ENCODE results near the gene NEURL1B. TPM values are rescaled to one million over a fixed set of nuclear protein-coding genes. Genes with fewer than 3 reads are reported as not detected.

NEURL1B gene
- total RNA-seq, 6 experiments from 2014 or later = 2.0 to 8.6 (median 7.1) TPM

- Mint-ChIP-seq H3K36me3 (ENCODE audit: low read depth) (no peaks in the 10 kb centered on the region), H3K9me3 (no peaks in the 10 kb centered on the region), H3K4me1 (ENCODE audit: low read depth) (no peaks in the 10 kb centered on the region), H3K27ac (no peak overlapping the region), H3K27me3 (ENCODE audit: insufficient read depth) (peaks cover 56% of the 10 kb centered on the region), H3K4me3 (no peak overlapping the region)
- DNase-seq = no peak
- no peak for TF ChIP-seq CTCF (IDR thresholded peaks at IDR 0.05)
Measured at GRCh38 chr5:172630986-172631385, 10.1 kb upstream of the NEURL1B start.

- no peak overlapping the region for H3K27ac Mint-ChIP-seq
- no peak overlapping the region for H3K4me3 Mint-ChIP-seq
- H3K9me3 Mint-ChIP-seq = no peaks in the 10 kb centered on the region
- peaks cover 52% of the 10 kb centered on the region for H3K27me3 Mint-ChIP-seq (ENCODE audit: insufficient read depth)
- no peak for TF ChIP-seq CTCF (IDR thresholded peaks at IDR 0.05)
- no peaks in the 10 kb centered on the region for H3K4me1 Mint-ChIP-seq (ENCODE audit: low read depth)
- H3K36me3 Mint-ChIP-seq (ENCODE audit: low read depth) = no peaks in the 10 kb centered on the region
- DNase-seq = no peak
Measured at GRCh38 chr5:172632346-172633092, 8.5 kb upstream of the NEURL1B start.

- Mint-ChIP-seq H3K4me3 (no peak overlapping the region), H3K27me3 (ENCODE audit: insufficient read depth) (peaks cover 46% of the 10 kb centered on the region)
Measured at GRCh38 chr5:172633403-172633970, 7.6 kb upstream of the NEURL1B start.

GRCh38 chr5:172634106-172634899, 6.8 kb upstream of the NEURL1B start:
- H3K27me3 Mint-ChIP-seq (ENCODE audit: insufficient read depth) = peaks cover 42% of the 10 kb centered on the region
- H3K4me3 Mint-ChIP-seq = no peak overlapping the region
- no peak for DNase-seq
- no peak for TF ChIP-seq CTCF (IDR thresholded peaks at IDR 0.05)
- no peak overlapping the region for H3K27ac Mint-ChIP-seq
- H3K36me3 Mint-ChIP-seq (ENCODE audit: low read depth) = no peaks in the 10 kb centered on the region
- no peaks in the 10 kb centered on the region for H3K9me3 Mint-ChIP-seq
- no peaks in the 10 kb centered on the region for H3K4me1 Mint-ChIP-seq (ENCODE audit: low read depth)

More at GRCh38 chr5:172633403-172633970, 7.6 kb upstream of the NEURL1B start:
- Mint-ChIP-seq H3K36me3 (ENCODE audit: low read depth) (no peaks in the 10 kb centered on the region), H3K9me3 (no peaks in the 10 kb centered on the region), H3K4me1 (ENCODE audit: low read depth) (no peaks in the 10 kb centered on the region), H3K27ac (no peak overlapping the region)
- no peak for TF ChIP-seq CTCF (IDR thresholded peaks at IDR 0.05)
- no peak for DNase-seq

- H3K4me1 Mint-ChIP-seq (ENCODE audit: low read depth) = peaks cover 3% of the 10 kb centered on the region
- H3K36me3 Mint-ChIP-seq (ENCODE audit: low read depth) = no peaks in the 10 kb centered on the region
- H3K27ac Mint-ChIP-seq = no peak overlapping the region
- H3K27me3 Mint-ChIP-seq (ENCODE audit: insufficient read depth) = peaks cover 37% of the 10 kb centered on the region
- TF ChIP-seq CTCF (IDR thresholded peaks at IDR 0.05) = no peak
- no peak overlapping the region for H3K4me3 Mint-ChIP-seq
- H3K9me3 Mint-ChIP-seq = no peaks in the 10 kb centered on the region
- DNase-seq = no peak
Measured at GRCh38 chr5:172635038-172635437, 6.0 kb upstream of the NEURL1B start.
